Coronary artery (tissue), 2 donors: Measurements from ENCODE around the gene OTOG.

ENCODE experiments used
- DNase-seq: peaks from one replicate; pipeline ENCODE4 v3.0.0-alpha.2; 2017; ENCODE audit warnings: low spot score
- H3K27ac ChIP-seq, 2 donors: fragments of 200-600 bp; sonication (generic); one replicate each; pipeline ENCODE4 v1.5.1; 2016 to 2019
- H3K4me3 ChIP-seq: fragments of 200-600 bp; sonication (generic); 2 replicates; pipeline ENCODE4 v1.5.1; 2016; ENCODE audit warnings: mild to moderate bottlenecking, moderate library complexity
- CTCF ChIP-seq: fragments of 200-600 bp; sonication (generic); IDR thresholded peaks from one replicate; pipeline ENCODE4 v1.5.1; 2019; ENCODE audit warnings: antibody characterized with exemption

OTOG gene

GRCh38 chr11:17668166-17668565 lies 121.1 kb downstream of the OTOG start:
- H3K4me3 ChIP-seq, result no peak overlapping the region
- TF ChIP-seq CTCF, result no peak
- no peak overlapping the region for H3K27ac ChIP-seq
- DNase-seq, result no peak

- Histone ChIP-seq H3K4me3 (no peak overlapping the region), H3K27ac (no peak overlapping the region)
- TF ChIP-seq CTCF, result no peak
- DNase-seq, result no peak
Measured at GRCh38 chr11:17672469-17672868, 125.4 kb downstream of the OTOG start.

GRCh38 chr11:17673951-17674350 lies 126.9 kb downstream of the OTOG start:
- DNase-seq, result no peak
- H3K27ac ChIP-seq, result no peak overlapping the region
- TF ChIP-seq CTCF, result no peak
- H3K4me3 ChIP-seq, result no peak overlapping the region

GRCh38 chr11:17682848-17683247 lies 135.8 kb downstream of the OTOG start:
- no peak for DNase-seq
- H3K4me3 ChIP-seq, result no peak overlapping the region
- no peak for TF ChIP-seq CTCF

DNA sequence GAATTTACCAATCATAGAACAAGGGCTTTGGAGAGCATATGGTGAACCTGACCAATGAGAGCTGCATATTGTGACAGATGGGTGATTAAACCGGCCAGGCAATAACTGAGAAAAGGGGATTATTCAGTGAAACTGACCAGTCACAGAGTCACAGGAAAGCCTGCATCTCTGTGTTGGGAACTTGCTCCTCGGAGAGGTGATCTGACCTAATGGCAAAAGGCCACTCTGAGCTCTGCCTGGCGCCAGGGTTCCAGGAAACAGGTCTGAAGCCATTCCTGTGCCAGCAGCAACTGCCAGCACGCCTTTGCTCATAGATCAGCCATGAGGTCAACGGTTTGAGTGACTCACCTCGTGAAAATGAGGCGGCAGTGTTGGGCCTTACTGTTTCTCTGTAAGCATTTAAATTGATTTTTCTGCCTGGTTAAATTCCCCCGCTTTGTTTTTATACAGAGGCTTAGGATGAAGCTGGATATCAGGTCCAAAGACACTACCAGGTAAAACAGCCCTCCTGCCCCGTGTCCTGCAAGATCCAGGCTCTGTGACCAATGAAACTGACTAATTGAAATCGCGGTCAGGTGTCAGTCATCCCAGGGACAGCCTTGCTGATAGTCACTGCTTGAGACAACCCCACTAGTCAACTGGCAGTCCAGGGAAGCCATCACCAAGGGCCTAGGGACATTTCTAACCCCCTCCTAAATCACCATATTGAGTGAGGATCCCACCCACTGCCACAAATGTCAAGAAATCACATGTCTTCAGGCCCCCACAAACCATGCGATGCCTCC lies 136.5 kb downstream of the OTOG start:
- TF ChIP-seq CTCF, result no peak
- H3K4me3 ChIP-seq, result no peak overlapping the region
- DNase-seq, result no peak
- H3K27ac ChIP-seq, result no peak overlapping the region

More at GRCh38 chr11:17682848-17683247, 135.8 kb downstream of the OTOG start:
- no peak overlapping the region for H3K27ac ChIP-seq

DNA sequence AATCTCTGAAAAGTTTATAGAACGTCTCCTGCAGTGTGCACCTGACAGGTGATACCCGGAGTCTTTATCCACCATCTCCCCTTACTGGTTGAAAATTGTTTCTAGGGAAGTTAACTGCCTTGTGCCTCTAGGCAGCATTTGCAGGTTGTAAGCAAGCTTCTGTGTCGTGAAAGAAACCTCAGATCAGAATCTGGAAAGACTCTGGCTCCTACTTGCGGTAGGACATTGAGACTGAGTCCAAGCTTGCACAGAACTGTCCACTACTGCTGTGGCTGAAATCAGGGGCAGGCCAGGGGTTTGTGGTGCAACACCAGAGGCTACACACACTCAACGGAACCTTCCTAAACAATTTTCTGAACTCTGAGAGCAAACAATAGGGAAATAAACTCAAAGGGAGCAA lies 137.5 kb downstream of the OTOG start:
- Histone ChIP-seq H3K27ac (no peak overlapping the region), H3K4me3 (no peak overlapping the region)
- TF ChIP-seq CTCF, result no peak
- no peak for DNase-seq
